Neural crest cell (in vitro differentiated cells): Measurements from ENCODE around the gene ERCC5. TPM values are rescaled to one million over a fixed set of nuclear protein-coding genes. Genes with fewer than 3 reads are reported as not detected.

Experiments
- DNase-seq: peaks from one replicate; pipeline ENCODE4 v3.0.0; 2021; ENCODE audit warnings: low read depth, mixed read lengths, low spot score
- H3K27ac Mint-ChIP-seq: one replicate; pipeline ENCODE4 v1.8.0; 2021; ENCODE audit warnings: mild to moderate bottlenecking, mixed read lengths; ENCODE audit not compliant: unreplicated experiment
- H3K27me3 Mint-ChIP-seq: 2 replicates; pipeline ENCODE4 v1.8.0; 2021; ENCODE audit warnings: low read depth, mild to moderate bottlenecking, mixed read lengths
- H3K36me3 Mint-ChIP-seq: 2 replicates; pipeline ENCODE4 v1.8.0; 2021; ENCODE audit warnings: low read depth, mild to moderate bottlenecking, mixed read lengths
- H3K4me1 Mint-ChIP-seq: 2 replicates; pipeline ENCODE4 v1.8.0; 2021; ENCODE audit warnings: mixed read lengths
- H3K4me3 Mint-ChIP-seq: one replicate; pipeline ENCODE4 v1.8.0; 2021; ENCODE audit warnings: mild to moderate bottlenecking, mixed read lengths
- H3K9me3 Mint-ChIP-seq: 2 replicates; pipeline ENCODE4 v1.8.0; 2021; ENCODE audit warnings: mixed read lengths
- CTCF ChIP-seq: fragments of 200-600 bp; sonication (generic); conservative IDR thresholded peaks from 2 replicates; pipeline ENCODE4 v1.5.0; 2021; ENCODE audit warnings: antibody characterized with exemption, mild to moderate bottlenecking
- total RNA-seq: library from RNA; stranded (reverse); gene quantifications from 2 replicates; pipeline ENCODE4 v1.2.1, GENCODE V29; 2021

ERCC5 gene
- total RNA-seq, 1 donor from 2014 or later: 39.2 TPM

GRCh38 chr13:102839462-102839861, 6.4 kb upstream of the ERCC5 start:
- Mint-ChIP-seq H3K4me1 (peaks cover 2% of the 10 kb centered on the region), H3K9me3 (no peaks in the 10 kb centered on the region), H3K27ac (no peak overlapping the region), H3K4me3 (no peak overlapping the region), H3K36me3 (peaks cover 10% of the 10 kb centered on the region), H3K27me3 (no peaks in the 10 kb centered on the region)
- DNase-seq: no peak
- no peak for TF ChIP-seq CTCF

DNA sequence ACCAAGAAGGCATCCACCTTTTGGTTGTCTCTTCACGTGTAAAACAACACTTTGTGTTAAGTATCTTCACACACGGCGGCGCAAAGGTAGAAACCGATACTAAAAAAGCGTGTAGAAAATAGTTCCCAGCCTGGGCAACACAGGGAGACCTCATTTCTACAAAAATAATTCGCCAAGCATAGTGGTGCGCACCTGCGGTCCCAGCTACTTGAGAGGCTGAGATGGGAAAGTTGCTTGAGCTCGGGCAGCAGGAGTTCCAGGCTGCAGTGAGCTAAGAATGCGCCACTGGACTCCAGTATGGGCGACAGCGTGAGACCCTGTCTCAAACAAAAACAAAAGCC, 573 bp upstream of the ERCC5 start:
- TF ChIP-seq CTCF: no peak
- peaks cover 26% of the 10 kb centered on the region for H3K4me1 Mint-ChIP-seq

DNA sequence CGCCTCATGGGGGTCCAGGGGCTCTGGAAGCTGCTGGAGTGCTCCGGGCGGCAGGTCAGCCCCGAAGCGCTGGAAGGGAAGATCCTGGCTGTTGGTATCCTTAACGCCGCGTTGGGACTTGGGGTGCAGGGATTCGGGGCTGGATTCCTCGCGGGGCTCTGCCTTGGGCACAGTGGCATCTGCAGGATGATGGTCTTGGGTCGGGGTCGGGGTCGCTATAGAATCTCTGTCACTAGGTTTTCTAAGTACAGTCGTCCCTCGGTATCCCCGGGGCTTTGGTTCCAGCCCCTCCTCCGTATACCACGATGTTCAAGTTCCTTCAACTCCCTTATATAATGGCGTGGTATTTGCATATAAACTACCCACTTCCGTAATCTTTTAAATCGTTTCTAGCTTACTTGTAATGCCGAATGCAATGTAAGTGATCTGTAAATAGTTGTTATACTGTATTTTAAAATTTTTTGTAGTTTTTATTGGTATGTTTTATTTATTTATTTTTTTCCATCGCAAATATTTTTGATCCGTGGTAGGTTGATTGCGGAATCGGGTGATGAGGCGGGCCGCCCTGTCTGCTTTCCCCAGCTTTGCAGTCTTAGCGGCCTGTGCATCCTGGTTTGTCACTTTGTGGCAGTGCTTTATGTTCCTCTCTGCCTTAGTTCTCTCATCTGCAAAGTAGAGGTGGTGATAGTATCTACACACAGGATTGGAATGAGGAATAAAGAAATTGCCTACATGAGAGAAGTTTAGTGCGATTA, 606 bp downstream of the ERCC5 start:
- Mint-ChIP-seq H3K36me3 (no peaks in the 10 kb centered on the region), H3K4me1 (peaks cover 26% of the 10 kb centered on the region), H3K27ac (peak overlapping the region; percentile 98), H3K9me3 (no peaks in the 10 kb centered on the region), H3K4me3 (peak overlapping the region; percentile 98), H3K27me3 (no peaks in the 10 kb centered on the region)
- TF ChIP-seq CTCF: no peak
- DNase-seq: peak; percentile 7

More for the DNA sequence above, 573 bp upstream of the ERCC5 start:
- no peaks in the 10 kb centered on the region for H3K27me3 Mint-ChIP-seq
- no peak for DNase-seq
- H3K4me3 Mint-ChIP-seq: peak overlapping the region; percentile 98
- H3K36me3 Mint-ChIP-seq: no peaks in the 10 kb centered on the region
- H3K27ac Mint-ChIP-seq: peak overlapping the region; percentile 98
- no peaks in the 10 kb centered on the region for H3K9me3 Mint-ChIP-seq

- H3K36me3 Mint-ChIP-seq: no peaks in the 10 kb centered on the region
- H3K4me3 Mint-ChIP-seq: peak overlapping the region; percentile 98
- H3K9me3 Mint-ChIP-seq: no peaks in the 10 kb centered on the region
- peak; percentile 79 for TF ChIP-seq CTCF
- no peaks in the 10 kb centered on the region for H3K27me3 Mint-ChIP-seq
- DNase-seq: no peak
- H3K4me1 Mint-ChIP-seq: peaks cover 26% of the 10 kb centered on the region
- H3K27ac Mint-ChIP-seq: peak overlapping the region; percentile 83
Measured at GRCh38 chr13:102847272-102848234, 1.7 kb downstream of the ERCC5 start.

DNA sequence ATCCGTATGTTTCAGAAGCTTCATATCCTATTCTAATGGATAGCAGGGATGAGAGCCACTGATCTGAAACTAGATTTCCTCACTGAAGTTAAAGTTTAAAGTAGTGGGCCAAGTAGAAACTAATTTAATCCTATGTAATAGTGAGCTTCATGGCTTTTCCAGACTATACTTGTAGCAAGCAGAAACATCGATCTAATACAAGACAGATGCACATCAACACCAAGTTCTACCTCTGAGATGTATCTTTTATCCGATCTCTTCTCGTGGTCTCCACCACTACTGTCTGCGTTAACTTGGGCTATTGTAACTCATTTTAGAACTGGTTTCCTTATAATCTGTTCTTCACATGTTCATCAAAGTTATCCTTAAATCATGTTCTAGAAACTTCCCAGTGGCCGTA, 3.1 kb downstream of the ERCC5 start:
- peak overlapping the region; percentile 68 for H3K4me3 Mint-ChIP-seq
- H3K27me3 Mint-ChIP-seq: no peaks in the 10 kb centered on the region
- TF ChIP-seq CTCF: no peak
- peaks cover 26% of the 10 kb centered on the region for H3K4me1 Mint-ChIP-seq
- H3K36me3 Mint-ChIP-seq: peaks cover 2% of the 10 kb centered on the region
- DNase-seq: no peak
- H3K27ac Mint-ChIP-seq: no peak overlapping the region
- no peaks in the 10 kb centered on the region for H3K9me3 Mint-ChIP-seq
